ENCODE results near the gene PACRG. TPM values are rescaled to one million over a fixed set of nuclear protein-coding genes. Genes with fewer than 3 reads are reported as not detected.
A peak's percentile ranks its signal among the peaks of the same experiment; 100 is the strongest.

The PACRG gene
- total RNA-seq, 1 donor from 2014 or later, result 10.5 TPM

- Histone ChIP-seq H3K27ac (replicated peaks) (peak overlapping the region; percentile 71), H3K27me3 (ENCODE audit: low read depth) (no peaks in the 10 kb centered on the region), H3K4me3 (peak overlapping the region; percentile 32), H3K4me1 (peaks cover 44% of the 10 kb centered on the region), H3K9me3 (replicated peaks) (no peaks in the 10 kb centered on the region), H3K36me3 (no peaks in the 10 kb centered on the region)
- DNase-seq, result no peak
- intact Hi-C loops (cut with micrococcal nuclease), result no loop called here
- TF ChIP-seq CTCF (IDR thresholded peaks at IDR 0.05; ENCODE audit: borderline replicate concordance), result no peak
These were observed 590.5 kb downstream of the PACRG start for GRCh38 chr6:163318071-163318786.

- H3K9me3 ChIP-seq (replicated peaks), result no peaks in the 10 kb centered on the region
- DNase-seq, result no peak
- TF ChIP-seq CTCF (IDR thresholded peaks at IDR 0.05; ENCODE audit: borderline replicate concordance), result no peak
- H3K4me1 ChIP-seq, result peaks cover 47% of the 10 kb centered on the region
- peak overlapping the region; percentile 12 for H3K4me3 ChIP-seq
- intact Hi-C loops (cut with micrococcal nuclease), result no loop called here
- H3K36me3 ChIP-seq, result no peaks in the 10 kb centered on the region
- no peaks in the 10 kb centered on the region for H3K27me3 ChIP-seq (ENCODE audit: low read depth)
- H3K27ac ChIP-seq (replicated peaks), result peak overlapping the region; percentile 68
These were observed 592.0 kb downstream of the PACRG start for GRCh38 chr6:163319609-163320366.

- Histone ChIP-seq H3K27ac (replicated peaks) (peak overlapping the region; percentile 68), H3K4me1 (peaks cover 53% of the 10 kb centered on the region), H3K27me3 (ENCODE audit: low read depth) (no peaks in the 10 kb centered on the region), H3K9me3 (replicated peaks) (no peaks in the 10 kb centered on the region), H3K4me3 (peak overlapping the region; percentile 12), H3K36me3 (no peaks in the 10 kb centered on the region)
- intact Hi-C loops (cut with micrococcal nuclease), result no loop called here
- DNase-seq, result no peak
- no peak for TF ChIP-seq CTCF (IDR thresholded peaks at IDR 0.05; ENCODE audit: borderline replicate concordance)
These were observed 592.6 kb downstream of the PACRG start for GRCh38 chr6:163320402-163320801.

GRCh38 chr6:163320804-163321203 is 593.0 kb downstream of the PACRG start:
- intact Hi-C loops (cut with micrococcal nuclease), result no loop called here
- Histone ChIP-seq H3K27ac (replicated peaks) (peak overlapping the region; percentile 68), H3K4me1 (peaks cover 53% of the 10 kb centered on the region), H3K36me3 (no peaks in the 10 kb centered on the region), H3K27me3 (ENCODE audit: low read depth) (no peaks in the 10 kb centered on the region), H3K9me3 (replicated peaks) (no peaks in the 10 kb centered on the region), H3K4me3 (no peak overlapping the region)
- DNase-seq, result no peak
- no peak for TF ChIP-seq CTCF (IDR thresholded peaks at IDR 0.05; ENCODE audit: borderline replicate concordance)

- Histone ChIP-seq H3K4me1 (peaks cover 53% of the 10 kb centered on the region), H3K36me3 (no peaks in the 10 kb centered on the region)
- no peak for DNase-seq
These were observed 593.9 kb downstream of the PACRG start for GRCh38 chr6:163321717-163322116.

More at GRCh38 chr6:163321717-163322116, 593.9 kb downstream of the PACRG start:
- intact Hi-C loops (cut with micrococcal nuclease), result no loop called here
- no peak for TF ChIP-seq CTCF (IDR thresholded peaks at IDR 0.05; ENCODE audit: borderline replicate concordance)
- no peaks in the 10 kb centered on the region for H3K27me3 ChIP-seq (ENCODE audit: low read depth)
- no peaks in the 10 kb centered on the region for H3K9me3 ChIP-seq (replicated peaks)
- no peak overlapping the region for H3K27ac ChIP-seq (replicated peaks)
- H3K4me3 ChIP-seq, result no peak overlapping the region
